HEK293 (cell line): ENCODE results near the gene TFPT.

Experiments used
- CTCF ChIA-PET: fragments of 350-600 bp; formaldehyde crosslinking; extraction: SDS; loops from one replicate; lab custom pipeline; 2021; ENCODE audit warnings: antibody characterized with exemption; lab: Yijun Ruan, JAX
- POLR2A ChIA-PET: fragments of 300-600 bp; formaldehyde crosslinking; extraction: SDS; loops from one replicate; lab custom pipeline; 2020; ENCODE audit warnings: antibody characterized with exemption, inconsistent platforms; lab: Yijun Ruan, JAX
- H3K27ac ChIP-seq: fragments of 200-500 bp; sonication (Bioruptor generic); 2 replicates; pipeline ENCODE4 v1.5.1; 2014; ENCODE audit warnings: low read depth, low read length, control low read depth, inconsistent platforms; ENCODE audit errors: extremely low read depth
- H3K36me3 ChIP-seq, 2 experiments: fragments of 200-500 bp in 1 of 2; sonication (Bioruptor generic) in 1 of 2; 1 replicate in 1 of 2; 2 replicates in 1 of 2; pipeline ENCODE4 v1.5.1; 2014 to 2017; ENCODE audit warnings: inconsistent platforms in 2 of 2, low read length in 2 of 2; ENCODE audit not compliant: control insufficient read depth in 2 of 2, insufficient read depth in 1 of 2
- H3K4me1 ChIP-seq: fragments of 200-500 bp; sonication (Bioruptor generic); 2 replicates; pipeline ENCODE4 v1.5.1; 2014; ENCODE audit warnings: mild to moderate bottlenecking, low read length, inconsistent platforms; ENCODE audit not compliant: control insufficient read depth, insufficient read depth
- H3K4me3 ChIP-seq: 2 replicates; pipeline ENCODE4 v1.5.1; 2011; ENCODE audit warnings: low read depth, mild to moderate bottlenecking, control low read depth, low read length, moderate library complexity
- H3K9me3 ChIP-seq: fragments of 200-500 bp; sonication (Bioruptor generic); 2 replicates; pipeline ENCODE4 v1.5.1; 2014; ENCODE audit warnings: low read depth, low read length, inconsistent platforms; ENCODE audit not compliant: control insufficient read depth, insufficient read depth
- AEBP2 ChIP-seq: fragments of 450-650 bp; formaldehyde crosslinking; IDR thresholded peaks from 2 replicates; pipeline ENCODE4 v1.5.1; 2016; ENCODE audit warnings: missing biosample characterization, missing genetic modification characterization, borderline replicate concordance
- BCL6B ChIP-seq: fragments of 450-650 bp; formaldehyde crosslinking; IDR thresholded peaks from 2 replicates; pipeline ENCODE4 v1.5.1; 2017; ENCODE audit warnings: missing biosample characterization, missing genetic modification characterization
- MYNN ChIP-seq: fragments of 450-650 bp; formaldehyde crosslinking; IDR thresholded peaks from 2 replicates; pipeline ENCODE4 v1.5.1; 2016; ENCODE audit warnings: missing biosample characterization, missing genetic modification characterization, borderline replicate concordance
- REPIN1 ChIP-seq: fragments of 450-650 bp; formaldehyde crosslinking; IDR thresholded peaks from 2 replicates; pipeline ENCODE4 v1.5.1; 2017; ENCODE audit warnings: missing biosample characterization, missing genetic modification characterization, low read depth
- ZBTB17 ChIP-seq: fragments of 450-650 bp; formaldehyde crosslinking; IDR thresholded peaks from 2 replicates; pipeline ENCODE4 v1.5.1; 2016; ENCODE audit warnings: missing biosample characterization, missing genetic modification characterization
- ZBTB21 ChIP-seq: fragments of 450-650 bp; formaldehyde crosslinking; IDR thresholded peaks from 2 replicates; pipeline ENCODE4 v1.5.1; 2017; ENCODE audit warnings: missing biosample characterization, missing genetic modification characterization
- ZNF169 ChIP-seq: fragments of 450-650 bp; formaldehyde crosslinking; IDR thresholded peaks from 2 replicates; pipeline ENCODE4 v1.5.1; 2016; ENCODE audit warnings: missing biosample characterization, missing genetic modification characterization
- ZNF239 ChIP-seq: fragments of 450-650 bp; formaldehyde crosslinking; IDR thresholded peaks from 2 replicates; pipeline ENCODE4 v1.5.1; 2016; ENCODE audit warnings: missing biosample characterization, missing genetic modification characterization
- ZNF274 ChIP-seq, 2 experiments: fragments of 200-500 bp in 1 of 2; fragments of 450-650 bp in 1 of 2; sonication (Bioruptor generic) in 1 of 2; formaldehyde crosslinking in 1 of 2; IDR thresholded peaks; 2 replicates each; pipeline versions ENCODE4 v1.5.1 to v1.6.1; 2014 to 2016; ENCODE audit warnings: borderline replicate concordance in 1 of 2, inconsistent platforms in 1 of 2, low read length in 1 of 2, missing biosample characterization in 1 of 2, missing genetic modification characterization in 1 of 2
- ZNF302 ChIP-seq: fragments of 450-650 bp; formaldehyde crosslinking; IDR thresholded peaks from 2 replicates; pipeline ENCODE4 v1.5.1; 2016; ENCODE audit warnings: missing biosample characterization, missing genetic modification characterization, low read depth
- ZNF654 ChIP-seq: fragments of 450-650 bp; formaldehyde crosslinking; IDR thresholded peaks from 2 replicates; pipeline ENCODE4 v1.5.1; 2016; ENCODE audit warnings: low read depth, missing biosample characterization, missing genetic modification characterization
- ZNF776 ChIP-seq: fragments of 450-650 bp; formaldehyde crosslinking; IDR thresholded peaks from 2 replicates; pipeline ENCODE4 v1.5.0; 2017; ENCODE audit warnings: missing biosample characterization, missing genetic modification characterization, borderline replicate concordance
- ZNF785 ChIP-seq: fragments of 450-650 bp; formaldehyde crosslinking; IDR thresholded peaks from 2 replicates; pipeline ENCODE4 v1.5.1; 2016; ENCODE audit warnings: missing biosample characterization, missing genetic modification characterization
- ZSCAN16 ChIP-seq: fragments of 450-650 bp; formaldehyde crosslinking; IDR thresholded peaks from 2 replicates; pipeline ENCODE4 v1.5.1; 2016; ENCODE audit warnings: missing biosample characterization, missing genetic modification characterization
- TF ChIP-seq, protein P1 (sequence below): fragments of 450-650 bp; formaldehyde crosslinking; IDR thresholded peaks from 2 replicates; pipeline ENCODE4 v1.5.1; 2016; ENCODE audit warnings: missing biosample characterization, missing genetic modification characterization
- TF ChIP-seq, protein P2 (sequence below): fragments of 450-650 bp; formaldehyde crosslinking; IDR thresholded peaks from 2 replicates; pipeline ENCODE4 v1.5.1; 2017; ENCODE audit warnings: missing biosample characterization, missing genetic modification characterization
- TF ChIP-seq, protein P3 (sequence below): fragments of 450-650 bp; formaldehyde crosslinking; IDR thresholded peaks from 2 replicates; pipeline ENCODE4 v1.5.1; 2016; ENCODE audit warnings: missing biosample characterization, missing genetic modification characterization
- TF ChIP-seq, protein P4 (sequence below): fragments of 450-650 bp; formaldehyde crosslinking; IDR thresholded peaks from 2 replicates; pipeline ENCODE4 v1.5.1; 2017; ENCODE audit warnings: missing biosample characterization, missing genetic modification characterization

The TFPT gene

GRCh38 chr19:54074851-54075250, 40.6 kb downstream of the TFPT start (continued):
- no peak for TF ChIP-seq ZNF239 (tag by site-specific recombination)
- TF ChIP-seq, protein P1, sequence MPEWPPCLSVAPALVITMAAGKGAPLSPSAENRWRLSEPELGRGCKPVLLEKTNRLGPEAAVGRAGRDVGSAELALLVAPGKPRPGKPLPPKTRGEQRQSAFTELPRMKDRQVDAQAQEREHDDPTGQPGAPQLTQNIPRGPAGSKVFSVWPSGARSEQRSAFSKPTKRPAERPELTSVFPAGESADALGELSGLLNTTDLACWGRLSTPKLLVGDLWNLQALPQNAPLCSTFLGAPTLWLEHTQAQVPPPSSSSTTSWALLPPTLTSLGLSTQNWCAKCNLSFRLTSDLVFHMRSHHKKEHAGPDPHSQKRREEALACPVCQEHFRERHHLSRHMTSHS (tag by site-specific recombination), result no peak
- no peak for TF ChIP-seq ZNF274 (IDR thresholded peaks at IDR 0.05; ENCODE audit: low read length)
- TF ChIP-seq ZNF274 (tag by site-specific recombination; IDR thresholded peaks at IDR 0.05; ENCODE audit: borderline replicate concordance), result no peak
- no peak for TF ChIP-seq ZNF654 (tag by site-specific recombination)
- no peak for TF ChIP-seq ZBTB17 (tag by site-specific recombination)
- no peak for TF ChIP-seq BCL6B (tag by site-specific recombination)
- TF ChIP-seq ZNF785 (tag by site-specific recombination), result no peak
- TF ChIP-seq, protein P2, sequence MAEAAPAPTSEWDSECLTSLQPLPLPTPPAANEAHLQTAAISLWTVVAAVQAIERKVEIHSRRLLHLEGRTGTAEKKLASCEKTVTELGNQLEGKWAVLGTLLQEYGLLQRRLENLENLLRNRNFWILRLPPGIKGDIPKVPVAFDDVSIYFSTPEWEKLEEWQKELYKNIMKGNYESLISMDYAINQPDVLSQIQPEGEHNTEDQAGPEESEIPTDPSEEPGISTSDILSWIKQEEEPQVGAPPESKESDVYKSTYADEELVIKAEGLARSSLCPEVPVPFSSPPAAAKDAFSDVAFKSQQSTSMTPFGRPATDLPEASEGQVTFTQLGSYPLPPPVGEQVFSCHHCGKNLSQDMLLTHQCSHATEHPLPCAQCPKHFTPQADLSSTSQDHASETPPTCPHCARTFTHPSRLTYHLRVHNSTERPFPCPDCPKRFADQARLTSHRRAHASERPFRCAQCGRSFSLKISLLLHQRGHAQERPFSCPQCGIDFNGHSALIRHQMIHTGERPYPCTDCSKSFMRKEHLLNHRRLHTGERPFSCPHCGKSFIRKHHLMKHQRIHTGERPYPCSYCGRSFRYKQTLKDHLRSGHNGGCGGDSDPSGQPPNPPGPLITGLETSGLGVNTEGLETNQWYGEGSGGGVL (tag by site-specific recombination), result no peak

DNA sequence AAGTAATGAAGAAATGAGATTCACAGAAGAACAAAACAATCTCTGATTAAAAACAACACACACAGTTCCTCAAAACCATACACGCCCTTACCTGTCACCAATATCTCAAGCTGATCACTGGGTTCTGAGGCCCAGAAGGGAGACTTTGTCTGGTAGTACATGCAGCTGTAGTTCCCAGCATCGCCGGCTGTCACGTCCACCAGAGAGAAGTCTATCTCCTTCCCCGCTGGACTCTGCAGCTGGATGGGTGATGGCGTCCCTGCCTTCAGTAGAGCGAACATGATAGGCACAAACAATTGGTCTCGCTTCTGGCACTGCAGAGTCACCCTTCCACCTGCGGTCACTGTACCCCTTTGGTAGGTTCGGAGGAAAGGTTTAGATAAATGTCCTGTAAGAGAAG, 41.6 kb downstream of the TFPT start:
- ChIA-PET CTCF (no interaction called here), POLR2A (no interaction called here)
- H3K27ac ChIP-seq, result no peak overlapping the region
- H3K9me3 ChIP-seq, result no peaks in the 10 kb centered on the region
- no peaks in the 10 kb centered on the region for H3K4me1 ChIP-seq
- TF ChIP-seq ZNF239 (tag by site-specific recombination), result no peak
- TF ChIP-seq, protein P3, sequence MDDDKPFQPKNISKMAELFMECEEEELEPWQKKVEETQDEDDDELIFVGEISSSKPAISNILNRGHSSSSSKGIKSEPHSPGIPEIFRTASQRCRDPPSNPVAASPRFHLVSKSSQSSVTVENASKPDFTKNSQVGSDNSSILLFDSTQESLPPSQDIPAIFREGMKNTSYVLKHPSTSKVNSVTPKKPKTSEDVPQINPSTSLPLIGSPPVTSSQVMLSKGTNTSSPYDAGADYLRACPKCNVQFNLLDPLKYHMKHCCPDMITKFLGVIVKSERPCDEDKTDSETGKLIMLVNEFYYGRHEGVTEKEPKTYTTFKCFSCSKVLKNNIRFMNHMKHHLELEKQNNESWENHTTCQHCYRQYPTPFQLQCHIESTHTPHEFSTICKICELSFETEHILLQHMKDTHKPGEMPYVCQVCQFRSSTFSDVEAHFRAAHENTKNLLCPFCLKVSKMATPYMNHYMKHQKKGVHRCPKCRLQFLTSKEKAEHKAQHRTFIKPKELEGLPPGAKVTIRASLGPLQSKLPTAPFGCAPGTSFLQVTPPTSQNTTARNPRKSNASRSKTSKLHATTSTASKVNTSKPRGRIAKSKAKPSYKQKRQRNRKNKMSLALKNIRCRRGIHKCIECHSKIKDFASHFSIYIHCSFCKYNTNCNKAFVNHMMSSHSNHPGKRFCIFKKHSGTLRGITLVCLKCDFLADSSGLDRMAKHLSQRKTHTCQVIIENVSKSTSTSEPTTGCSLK (tag by site-specific recombination), result no peak
- TF ChIP-seq ZBTB21, result no peak
- TF ChIP-seq ZNF169 (tag by site-specific recombination), result no peak
- no peak for TF ChIP-seq ZNF302 (tag by site-specific recombination)
- no peak for TF ChIP-seq ZNF776 (tag by site-specific recombination)
- no peak for TF ChIP-seq BCL6B (tag by site-specific recombination)
- H3K4me3 ChIP-seq, result no peak overlapping the region
- H3K36me3 ChIP-seq, result no peaks in the 10 kb centered on the region

DNA sequence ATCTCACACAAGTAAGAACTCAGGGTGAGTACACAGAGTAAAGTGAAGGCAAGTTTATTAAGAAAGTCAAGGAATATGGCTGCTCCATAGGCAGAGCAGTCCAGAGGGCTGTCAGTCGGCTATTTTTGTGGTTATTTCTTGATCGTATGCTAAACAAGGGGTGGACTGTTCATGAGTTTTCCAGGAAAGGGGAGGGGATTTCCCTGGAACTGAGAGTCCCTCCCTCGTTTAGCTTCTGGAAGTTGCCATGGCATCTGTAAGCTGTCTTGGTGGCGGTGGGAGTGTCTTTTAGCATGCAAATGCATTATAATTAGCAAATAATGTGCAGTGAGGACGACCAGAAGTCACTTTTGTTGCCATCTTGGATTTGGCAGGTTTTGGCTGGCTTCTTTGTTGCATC, 46.0 kb downstream of the TFPT start:
- no peaks in the 10 kb centered on the region for H3K9me3 ChIP-seq
- ChIA-PET CTCF (no interaction called here), POLR2A (no interaction called here)
- H3K4me3 ChIP-seq, result no peak overlapping the region
- H3K4me1 ChIP-seq, result no peaks in the 10 kb centered on the region
- no peaks in the 10 kb centered on the region for H3K36me3 ChIP-seq
- no peak overlapping the region for H3K27ac ChIP-seq
- no peak for TF ChIP-seq ZSCAN16 (tag by site-specific recombination)
- TF ChIP-seq MYNN (tag by site-specific recombination), result no peak
- no peak for TF ChIP-seq REPIN1
- TF ChIP-seq ZNF274 (IDR thresholded peaks at IDR 0.05; ENCODE audit: low read length), result no peak
- TF ChIP-seq ZNF274 (tag by site-specific recombination; IDR thresholded peaks at IDR 0.05; ENCODE audit: borderline replicate concordance), result no peak
- no peak for TF ChIP-seq AEBP2 (tag by site-specific recombination)
- TF ChIP-seq, protein P4, sequence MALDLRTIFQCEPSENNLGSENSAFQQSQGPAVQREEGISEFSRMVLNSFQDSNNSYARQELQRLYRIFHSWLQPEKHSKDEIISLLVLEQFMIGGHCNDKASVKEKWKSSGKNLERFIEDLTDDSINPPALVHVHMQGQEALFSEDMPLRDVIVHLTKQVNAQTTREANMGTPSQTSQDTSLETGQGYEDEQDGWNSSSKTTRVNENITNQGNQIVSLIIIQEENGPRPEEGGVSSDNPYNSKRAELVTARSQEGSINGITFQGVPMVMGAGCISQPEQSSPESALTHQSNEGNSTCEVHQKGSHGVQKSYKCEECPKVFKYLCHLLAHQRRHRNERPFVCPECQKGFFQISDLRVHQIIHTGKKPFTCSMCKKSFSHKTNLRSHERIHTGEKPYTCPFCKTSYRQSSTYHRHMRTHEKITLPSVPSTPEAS, result no peak
- TF ChIP-seq, protein P2 (tag by site-specific recombination), result no peak
